ENCODE data around the gene KHDC4.

KHDC4 gene

DNA sequence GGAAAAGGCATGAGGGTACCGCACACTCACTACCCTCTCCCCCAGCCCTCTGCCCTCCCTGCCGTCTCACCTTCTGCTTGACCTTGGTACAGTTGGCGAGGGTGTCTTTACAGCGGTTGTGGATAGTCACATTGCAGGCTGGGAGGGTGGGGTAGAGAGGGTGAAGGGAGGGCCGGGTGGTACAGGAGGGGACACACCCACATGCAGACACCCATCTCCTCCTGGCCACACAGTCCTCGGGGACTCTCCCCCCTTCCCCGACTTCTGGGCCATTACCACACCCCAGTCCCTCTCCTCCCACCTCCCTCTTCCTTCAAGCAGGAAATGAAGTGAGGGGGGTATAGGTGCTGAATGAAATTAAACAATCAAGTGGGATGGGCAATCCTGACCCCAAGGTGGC, 32.5 kb upstream of the KHDC4 start:
- Histone ChIP-seq H3K4me1 (ENCODE audit: control insufficient read depth, insufficient read depth, low read length) (peaks cover 50% of the 10 kb centered on the region), H3K9ac (ENCODE audit: low read length) (no peak overlapping the region), H3K36me3 (ENCODE audit: control insufficient read depth, insufficient read depth, low read length) (peaks cover 24% of the 10 kb centered on the region), H3K27me3 (ENCODE audit: control insufficient read depth, insufficient read depth, low read length) (no peaks in the 10 kb centered on the region), H3K4me3 (ENCODE audit: low read length) (no peak overlapping the region), H3K9me3 (ENCODE audit: control insufficient read depth, low read length) (no peaks in the 10 kb centered on the region)

DNA sequence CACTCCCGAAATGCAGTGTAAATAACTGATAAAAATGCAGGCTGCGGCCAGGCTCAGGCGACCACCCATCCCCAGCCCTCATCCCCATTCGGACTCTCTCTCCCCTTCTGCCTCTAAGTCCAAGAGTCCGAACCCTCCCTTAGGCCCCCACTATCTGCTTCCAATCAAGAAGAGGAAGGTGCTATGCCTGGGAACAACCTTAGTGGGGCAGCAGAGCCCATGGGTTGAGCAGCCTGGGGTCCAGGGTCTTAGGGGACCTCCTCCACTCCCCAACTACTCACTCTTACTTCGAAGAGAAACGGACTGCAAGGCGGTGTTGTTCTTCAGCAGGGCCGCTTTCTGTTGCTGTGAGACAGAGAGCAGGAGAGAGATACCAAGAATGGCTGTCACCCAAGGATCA, 31.9 kb upstream of the KHDC4 start:
- H3K9me3 ChIP-seq (ENCODE audit: control insufficient read depth, low read length), result no peaks in the 10 kb centered on the region
- peaks cover 50% of the 10 kb centered on the region for H3K4me1 ChIP-seq (ENCODE audit: control insufficient read depth, insufficient read depth, low read length)
- no peak overlapping the region for H3K9ac ChIP-seq (ENCODE audit: low read length)
- H3K4me3 ChIP-seq (ENCODE audit: low read length), result no peak overlapping the region
- H3K27me3 ChIP-seq (ENCODE audit: control insufficient read depth, insufficient read depth, low read length), result no peaks in the 10 kb centered on the region
- H3K36me3 ChIP-seq (ENCODE audit: control insufficient read depth, insufficient read depth, low read length), result peaks cover 27% of the 10 kb centered on the region

DNA sequence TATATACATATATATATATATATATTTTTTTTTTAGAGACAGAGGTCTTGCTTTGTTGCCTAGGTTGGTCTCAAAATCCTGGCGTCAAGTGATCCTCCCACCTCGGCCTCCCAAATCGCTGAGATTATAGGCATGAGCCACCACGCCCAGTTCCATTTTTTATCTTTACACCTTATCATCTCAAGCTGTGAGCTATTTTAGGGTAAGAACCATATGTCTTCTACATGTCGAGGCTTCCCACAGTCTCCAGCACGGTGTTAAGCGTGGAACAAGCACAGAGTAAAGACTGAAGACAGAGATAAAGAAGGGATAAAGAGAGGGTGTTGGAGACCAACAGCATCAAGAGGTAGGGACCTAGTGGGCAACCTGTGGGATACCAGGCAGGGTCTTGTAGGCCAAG, 30.0 kb upstream of the KHDC4 start:
- Histone ChIP-seq H3K27me3 (ENCODE audit: control insufficient read depth, insufficient read depth, low read length) (no peaks in the 10 kb centered on the region), H3K36me3 (ENCODE audit: control insufficient read depth, insufficient read depth, low read length) (peaks cover 27% of the 10 kb centered on the region), H3K9me3 (ENCODE audit: control insufficient read depth, low read length) (no peaks in the 10 kb centered on the region), H3K9ac (ENCODE audit: low read length) (no peak overlapping the region), H3K4me3 (ENCODE audit: low read length) (no peak overlapping the region), H3K4me1 (ENCODE audit: control insufficient read depth, insufficient read depth, low read length) (peaks cover 33% of the 10 kb centered on the region)

DNA sequence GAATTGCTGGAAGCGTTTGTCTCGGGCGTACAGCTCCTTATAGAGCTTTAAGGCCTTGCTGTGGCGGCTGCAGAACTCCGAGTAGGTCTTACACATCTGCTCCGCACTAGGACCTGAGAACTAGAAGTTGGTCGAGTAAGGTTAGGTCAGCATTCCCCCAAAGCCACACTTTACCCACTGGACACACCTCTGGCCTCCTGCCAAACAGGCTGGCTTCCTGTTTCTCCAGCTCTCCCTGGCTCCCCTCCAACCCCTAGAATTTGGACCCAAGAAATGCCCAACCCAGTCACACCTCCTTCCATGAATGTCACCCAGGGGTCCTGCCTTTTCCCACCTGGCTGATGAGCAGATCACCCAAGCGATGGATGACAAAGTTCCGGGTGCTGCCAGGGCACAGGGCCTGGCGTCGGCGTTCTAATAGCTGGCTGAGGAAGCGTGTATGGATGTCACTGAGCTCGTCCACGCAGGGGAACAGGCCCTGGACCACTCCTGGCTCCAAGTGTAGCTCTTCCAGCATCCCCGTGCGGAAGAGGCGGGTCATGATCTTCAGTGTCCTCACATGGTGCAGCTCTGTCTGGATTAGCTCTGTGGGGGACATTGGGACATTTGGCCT, 28.5 kb upstream of the KHDC4 start:
- no peaks in the 10 kb centered on the region for H3K9me3 ChIP-seq (ENCODE audit: control insufficient read depth, low read length)
- H3K4me1 ChIP-seq (ENCODE audit: control insufficient read depth, insufficient read depth, low read length), result peaks cover 19% of the 10 kb centered on the region
- no peak overlapping the region for H3K9ac ChIP-seq (ENCODE audit: low read length)
- H3K4me3 ChIP-seq (ENCODE audit: low read length), result no peak overlapping the region
- peaks cover 20% of the 10 kb centered on the region for H3K36me3 ChIP-seq (ENCODE audit: control insufficient read depth, insufficient read depth, low read length)
- no peaks in the 10 kb centered on the region for H3K27me3 ChIP-seq (ENCODE audit: control insufficient read depth, insufficient read depth, low read length)

DNA sequence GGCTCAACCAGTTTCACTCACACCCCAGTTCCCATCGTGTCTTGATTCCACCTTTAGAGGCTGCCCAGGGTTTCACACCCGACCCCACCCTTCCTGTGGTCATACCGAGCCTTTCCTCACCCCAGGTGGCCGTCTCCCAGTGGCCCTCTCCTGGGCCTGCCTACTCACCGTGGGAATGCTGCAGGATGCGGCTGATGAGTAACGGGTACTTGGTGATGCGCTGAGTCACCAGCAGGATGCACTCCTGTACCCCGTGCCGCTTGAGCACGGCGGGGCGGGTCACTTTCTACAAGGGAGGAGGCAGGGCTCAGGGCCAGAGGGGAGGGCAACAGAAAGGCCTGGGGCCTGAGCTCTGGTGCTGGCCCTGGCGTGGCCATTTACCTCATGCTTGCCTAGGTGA, 27.7 kb upstream of the KHDC4 start:
- H3K36me3 ChIP-seq (ENCODE audit: control insufficient read depth, insufficient read depth, low read length), result peaks cover 20% of the 10 kb centered on the region
- H3K9me3 ChIP-seq (ENCODE audit: control insufficient read depth, low read length), result no peaks in the 10 kb centered on the region
- H3K27me3 ChIP-seq (ENCODE audit: control insufficient read depth, insufficient read depth, low read length), result no peaks in the 10 kb centered on the region
- H3K4me1 ChIP-seq (ENCODE audit: control insufficient read depth, insufficient read depth, low read length), result peaks cover 13% of the 10 kb centered on the region
- no peak overlapping the region for H3K9ac ChIP-seq (ENCODE audit: low read length)
- H3K4me3 ChIP-seq (ENCODE audit: low read length), result no peak overlapping the region

DNA sequence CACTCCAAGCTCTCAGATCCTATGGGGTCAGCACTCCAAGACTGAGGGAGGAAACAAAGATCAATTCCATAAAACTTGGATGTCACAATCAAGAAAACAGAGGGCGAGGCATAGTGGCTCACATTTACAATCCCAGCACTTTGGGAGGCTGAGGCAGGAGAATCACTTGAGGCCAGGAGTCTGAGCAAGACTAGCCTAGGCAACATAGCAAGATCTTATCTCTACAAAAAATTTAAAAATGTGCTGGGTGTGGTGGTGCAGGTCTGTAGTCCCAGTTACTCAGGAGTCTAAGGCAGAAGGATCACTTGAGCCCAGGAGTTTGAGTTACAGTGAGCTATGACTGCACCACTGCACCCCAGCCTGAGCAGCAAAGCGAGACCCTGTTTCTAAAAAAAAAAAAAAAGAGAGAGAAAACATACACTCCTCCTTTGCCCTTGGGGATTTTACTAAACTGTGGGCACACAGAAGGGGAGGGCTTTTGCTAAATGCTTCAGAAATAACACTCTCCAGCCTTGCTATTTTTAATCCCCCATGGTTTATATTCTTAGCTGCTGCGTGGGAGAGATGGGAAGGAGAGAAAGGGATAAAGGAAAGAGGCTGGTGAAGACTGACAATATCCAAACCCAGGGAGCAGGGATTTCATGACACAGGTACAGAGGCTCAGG, 26.0 kb upstream of the KHDC4 start:
- no peaks in the 10 kb centered on the region for H3K9me3 ChIP-seq (ENCODE audit: control insufficient read depth, low read length)
- no peak overlapping the region for H3K4me3 ChIP-seq (ENCODE audit: low read length)
- no peaks in the 10 kb centered on the region for H3K27me3 ChIP-seq (ENCODE audit: control insufficient read depth, insufficient read depth, low read length)
- peaks cover 10% of the 10 kb centered on the region for H3K4me1 ChIP-seq (ENCODE audit: control insufficient read depth, insufficient read depth, low read length)
- peaks cover 22% of the 10 kb centered on the region for H3K36me3 ChIP-seq (ENCODE audit: control insufficient read depth, insufficient read depth, low read length)
- H3K9ac ChIP-seq (ENCODE audit: low read length), result no peak overlapping the region

DNA sequence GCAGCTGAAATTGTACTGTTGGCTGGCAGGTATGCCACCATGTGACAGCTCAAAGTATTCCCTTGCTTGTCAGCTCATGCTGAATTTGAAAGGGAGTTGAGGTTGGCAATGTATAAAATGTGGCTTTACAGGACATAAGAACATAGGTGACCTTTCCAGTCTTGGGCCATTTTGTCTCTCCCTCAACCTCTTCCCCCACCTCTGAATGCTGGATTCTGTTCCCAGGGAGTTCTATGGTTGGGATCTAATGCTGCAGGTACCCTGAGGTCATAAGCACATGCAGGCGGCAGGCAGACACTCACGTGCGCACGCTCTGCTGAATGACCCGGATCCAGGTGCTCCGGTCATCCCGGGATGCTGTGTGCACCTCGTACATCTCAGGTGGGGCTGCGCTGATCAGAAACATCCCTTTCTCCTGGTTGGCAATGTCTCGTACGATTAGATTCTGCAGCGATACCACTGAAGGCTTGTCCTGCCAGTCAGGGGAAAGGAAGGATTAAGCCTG, 23.2 kb upstream of the KHDC4 start:
- Histone ChIP-seq H3K4me3 (ENCODE audit: low read length) (no peak overlapping the region), H3K36me3 (ENCODE audit: control insufficient read depth, insufficient read depth, low read length) (peaks cover 21% of the 10 kb centered on the region), H3K9me3 (ENCODE audit: control insufficient read depth, low read length) (no peaks in the 10 kb centered on the region), H3K27me3 (ENCODE audit: control insufficient read depth, insufficient read depth, low read length) (no peaks in the 10 kb centered on the region), H3K4me1 (ENCODE audit: control insufficient read depth, insufficient read depth, low read length) (peaks cover 4% of the 10 kb centered on the region), H3K9ac (ENCODE audit: low read length) (no peak overlapping the region)

DNA sequence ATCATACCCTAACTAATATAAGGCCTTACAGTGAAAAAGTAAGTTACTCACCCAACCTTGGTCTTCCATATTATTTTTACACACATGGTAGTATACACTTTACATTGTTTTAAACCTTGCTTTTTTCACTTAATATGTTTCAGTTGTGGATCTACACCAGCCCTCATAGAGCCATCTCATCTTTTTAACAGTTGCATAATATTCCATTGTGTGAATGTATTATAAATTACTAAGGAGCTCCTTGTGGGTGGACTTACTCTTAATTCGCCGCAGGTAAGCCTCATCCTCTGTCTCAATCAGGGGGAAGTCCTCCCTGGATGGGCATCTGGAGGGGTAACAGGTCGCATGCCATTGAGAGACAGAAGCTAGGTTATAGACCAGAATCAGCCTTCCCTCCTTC, 20.4 kb upstream of the KHDC4 start:
- Histone ChIP-seq H3K9ac (ENCODE audit: low read length) (no peak overlapping the region), H3K9me3 (ENCODE audit: control insufficient read depth, low read length) (no peaks in the 10 kb centered on the region), H3K4me1 (ENCODE audit: control insufficient read depth, insufficient read depth, low read length) (no peaks in the 10 kb centered on the region), H3K36me3 (ENCODE audit: control insufficient read depth, insufficient read depth, low read length) (peaks cover 22% of the 10 kb centered on the region), H3K27me3 (ENCODE audit: control insufficient read depth, insufficient read depth, low read length) (no peaks in the 10 kb centered on the region), H3K4me3 (ENCODE audit: low read length) (no peak overlapping the region)

DNA sequence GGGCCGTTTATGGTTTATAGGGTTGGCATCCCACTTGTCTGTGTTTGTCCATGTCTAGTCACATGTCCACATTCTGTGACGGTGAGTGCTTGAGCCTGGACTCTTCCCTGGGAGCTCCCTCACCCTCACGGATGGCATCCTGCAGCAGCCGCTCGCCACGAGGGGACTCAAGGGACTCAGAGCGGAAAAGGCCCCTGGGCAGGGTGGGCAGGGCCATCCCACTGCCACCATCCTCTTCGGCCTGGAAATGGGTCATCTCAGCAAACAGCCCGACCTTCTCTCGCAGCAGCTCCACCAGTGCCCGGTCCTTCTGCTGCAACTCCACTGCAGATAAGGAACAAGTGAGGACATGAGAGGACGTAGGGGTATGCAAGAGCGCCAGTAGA, 18.3 kb upstream of the KHDC4 start:
- H3K9me3 ChIP-seq (ENCODE audit: control insufficient read depth, low read length), result no peaks in the 10 kb centered on the region
- H3K36me3 ChIP-seq (ENCODE audit: control insufficient read depth, insufficient read depth, low read length), result peaks cover 22% of the 10 kb centered on the region
- no peaks in the 10 kb centered on the region for H3K4me1 ChIP-seq (ENCODE audit: control insufficient read depth, insufficient read depth, low read length)
- no peaks in the 10 kb centered on the region for H3K27me3 ChIP-seq (ENCODE audit: control insufficient read depth, insufficient read depth, low read length)
- H3K9ac ChIP-seq (ENCODE audit: low read length), result no peak overlapping the region
- no peak overlapping the region for H3K4me3 ChIP-seq (ENCODE audit: low read length)

DNA sequence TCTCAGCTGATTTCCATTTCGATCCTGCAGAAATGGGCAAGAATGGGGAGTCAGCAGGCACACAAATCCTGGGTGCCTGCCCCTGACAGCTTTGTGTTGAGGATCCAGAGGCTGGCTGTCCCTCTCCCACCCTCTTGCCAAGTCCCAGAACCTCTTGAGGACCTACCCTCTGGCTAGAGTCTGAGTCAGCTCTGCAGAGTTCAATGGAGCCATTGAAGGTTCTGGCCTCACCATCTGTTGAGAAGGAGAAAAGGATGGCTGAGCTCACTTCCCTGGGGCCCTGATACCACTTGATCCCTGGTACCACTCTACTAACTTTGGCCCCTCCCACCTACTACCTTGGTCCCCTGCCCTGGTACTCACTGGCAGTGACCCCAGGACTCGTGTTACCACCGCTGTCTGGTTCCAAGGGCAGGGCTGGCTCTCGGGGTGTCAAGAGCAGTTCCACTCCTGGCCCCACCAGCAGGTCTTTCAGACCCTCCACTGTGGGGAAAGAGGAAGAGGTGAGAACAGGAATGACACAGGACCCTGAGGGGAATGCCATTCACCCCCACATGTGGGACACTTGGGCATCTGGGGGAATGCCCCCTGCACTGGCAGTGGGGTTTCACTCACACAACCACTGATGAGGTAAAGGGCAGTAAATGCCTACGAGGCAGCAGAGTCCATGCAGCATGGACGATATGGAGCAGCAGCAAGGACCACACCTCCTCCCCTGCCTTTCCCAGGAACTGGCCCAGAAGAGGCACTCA, 17.7 kb upstream of the KHDC4 start:
- Histone ChIP-seq H3K9me3 (ENCODE audit: control insufficient read depth, low read length) (no peaks in the 10 kb centered on the region), H3K9ac (ENCODE audit: low read length) (no peak overlapping the region), H3K27me3 (ENCODE audit: control insufficient read depth, insufficient read depth, low read length) (no peaks in the 10 kb centered on the region), H3K4me3 (ENCODE audit: low read length) (no peak overlapping the region), H3K36me3 (ENCODE audit: control insufficient read depth, insufficient read depth, low read length) (peaks cover 22% of the 10 kb centered on the region), H3K4me1 (ENCODE audit: control insufficient read depth, insufficient read depth, low read length) (no peaks in the 10 kb centered on the region)

DNA sequence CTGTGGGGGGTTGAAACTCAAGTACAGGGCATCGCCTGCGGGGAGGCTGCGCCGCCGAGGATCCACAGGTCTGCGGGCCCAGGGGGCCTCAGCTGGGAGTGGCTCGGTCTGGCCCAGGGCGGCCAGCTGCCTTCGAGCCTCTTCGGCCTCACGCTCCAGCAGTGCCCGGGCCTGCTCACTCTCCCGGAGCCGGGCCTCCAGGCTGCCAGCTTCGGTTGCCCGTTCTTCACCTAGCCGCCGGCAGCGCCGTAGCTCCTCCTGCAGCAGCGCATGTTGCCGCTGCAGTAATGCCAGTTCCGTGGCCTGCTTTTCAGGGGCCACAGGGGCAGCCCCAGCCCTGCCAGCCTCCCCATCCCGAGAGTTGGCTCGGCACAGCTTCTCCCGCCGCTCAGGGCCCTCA, 16.6 kb upstream of the KHDC4 start:
- H3K9ac ChIP-seq (ENCODE audit: low read length), result no peak overlapping the region
- H3K27me3 ChIP-seq (ENCODE audit: control insufficient read depth, insufficient read depth, low read length), result no peaks in the 10 kb centered on the region
- H3K4me3 ChIP-seq (ENCODE audit: low read length), result no peak overlapping the region
- no peaks in the 10 kb centered on the region for H3K9me3 ChIP-seq (ENCODE audit: control insufficient read depth, low read length)
- no peaks in the 10 kb centered on the region for H3K4me1 ChIP-seq (ENCODE audit: control insufficient read depth, insufficient read depth, low read length)
- H3K36me3 ChIP-seq (ENCODE audit: control insufficient read depth, insufficient read depth, low read length), result peaks cover 22% of the 10 kb centered on the region

DNA sequence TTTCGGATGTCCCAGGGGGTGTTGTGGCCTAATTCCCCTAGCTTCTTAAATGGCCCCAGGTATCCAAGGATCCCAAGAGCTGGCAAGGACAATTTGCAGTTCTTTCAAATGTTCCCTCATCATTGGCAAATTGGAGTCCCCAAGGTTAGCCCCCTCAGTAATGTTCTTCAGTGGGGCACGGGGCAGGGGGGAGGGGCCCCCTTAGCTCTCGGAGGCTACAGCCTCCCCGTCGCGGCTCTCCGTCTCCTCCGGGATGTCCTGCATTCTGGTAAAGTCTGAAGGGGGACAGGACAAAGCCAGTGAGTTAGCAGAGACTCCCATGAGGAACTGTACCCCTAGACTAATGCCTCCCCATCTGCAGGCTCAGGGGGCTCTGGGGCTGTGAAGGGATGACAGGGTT, 13.5 kb upstream of the KHDC4 start:
- peaks cover 12% of the 10 kb centered on the region for H3K36me3 ChIP-seq (ENCODE audit: control insufficient read depth, insufficient read depth, low read length)
- H3K4me1 ChIP-seq (ENCODE audit: control insufficient read depth, insufficient read depth, low read length), result peaks cover 16% of the 10 kb centered on the region

More for the DNA sequence above, 13.5 kb upstream of the KHDC4 start:
- Histone ChIP-seq H3K9me3 (ENCODE audit: control insufficient read depth, low read length) (no peaks in the 10 kb centered on the region), H3K27me3 (ENCODE audit: control insufficient read depth, insufficient read depth, low read length) (no peaks in the 10 kb centered on the region), H3K9ac (ENCODE audit: low read length) (no peak overlapping the region), H3K4me3 (ENCODE audit: low read length) (no peak overlapping the region)

All from mucosa of stomach (tissue), 1 donor.